ENCODE data around the gene ATP5ME.

DNA sequence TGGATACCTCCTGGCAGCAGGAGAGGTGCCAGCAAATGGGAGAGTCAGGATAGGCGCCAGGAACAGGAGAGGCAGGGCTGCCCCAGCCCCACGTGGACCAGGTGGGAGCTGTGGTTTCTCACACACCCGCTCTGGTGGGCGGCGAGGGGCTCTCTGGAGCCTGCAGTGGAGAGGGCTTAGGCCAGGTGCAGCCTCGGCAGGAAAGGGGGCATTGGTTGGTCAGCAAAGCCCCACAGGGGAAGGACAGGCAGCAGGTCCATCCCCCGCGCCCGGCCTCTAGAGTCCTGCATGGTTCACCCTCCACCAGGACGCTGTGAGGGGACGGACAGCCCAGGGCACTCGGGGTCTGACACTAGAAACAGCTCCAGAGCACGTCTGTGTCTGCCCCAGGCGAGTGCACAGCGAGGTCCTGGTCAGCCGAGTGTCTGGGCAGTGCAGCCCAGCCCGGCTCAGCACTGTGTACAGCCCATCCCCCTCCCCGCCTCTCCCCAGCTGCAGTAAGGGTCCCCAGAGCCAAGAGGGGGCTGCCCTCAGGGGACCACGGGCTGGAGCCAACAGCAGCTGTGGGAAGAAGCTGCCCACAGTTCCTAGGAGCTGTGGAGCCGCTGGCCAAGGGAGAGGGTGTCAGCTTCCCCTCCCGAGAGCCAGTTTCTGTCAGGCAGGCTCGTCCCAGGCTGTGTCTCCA lies 8.2 kb downstream of the ATP5ME start:
- TF ChIP-seq, protein P1, sequence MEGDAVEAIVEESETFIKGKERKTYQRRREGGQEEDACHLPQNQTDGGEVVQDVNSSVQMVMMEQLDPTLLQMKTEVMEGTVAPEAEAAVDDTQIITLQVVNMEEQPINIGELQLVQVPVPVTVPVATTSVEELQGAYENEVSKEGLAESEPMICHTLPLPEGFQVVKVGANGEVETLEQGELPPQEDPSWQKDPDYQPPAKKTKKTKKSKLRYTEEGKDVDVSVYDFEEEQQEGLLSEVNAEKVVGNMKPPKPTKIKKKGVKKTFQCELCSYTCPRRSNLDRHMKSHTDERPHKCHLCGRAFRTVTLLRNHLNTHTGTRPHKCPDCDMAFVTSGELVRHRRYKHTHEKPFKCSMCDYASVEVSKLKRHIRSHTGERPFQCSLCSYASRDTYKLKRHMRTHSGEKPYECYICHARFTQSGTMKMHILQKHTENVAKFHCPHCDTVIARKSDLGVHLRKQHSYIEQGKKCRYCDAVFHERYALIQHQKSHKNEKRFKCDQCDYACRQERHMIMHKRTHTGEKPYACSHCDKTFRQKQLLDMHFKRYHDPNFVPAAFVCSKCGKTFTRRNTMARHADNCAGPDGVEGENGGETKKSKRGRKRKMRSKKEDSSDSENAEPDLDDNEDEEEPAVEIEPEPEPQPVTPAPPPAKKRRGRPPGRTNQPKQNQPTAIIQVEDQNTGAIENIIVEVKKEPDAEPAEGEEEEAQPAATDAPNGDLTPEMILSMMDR (IDR thresholded peaks at IDR 0.05), result no peak
- TF ChIP-seq POLR2A (IDR thresholded peaks at IDR 0.05), result no peak

Measured in esophagus squamous epithelium (tissue), 4 donors.